ENCODE results near the gene ASCL5.

The ASCL5 gene

DNA sequence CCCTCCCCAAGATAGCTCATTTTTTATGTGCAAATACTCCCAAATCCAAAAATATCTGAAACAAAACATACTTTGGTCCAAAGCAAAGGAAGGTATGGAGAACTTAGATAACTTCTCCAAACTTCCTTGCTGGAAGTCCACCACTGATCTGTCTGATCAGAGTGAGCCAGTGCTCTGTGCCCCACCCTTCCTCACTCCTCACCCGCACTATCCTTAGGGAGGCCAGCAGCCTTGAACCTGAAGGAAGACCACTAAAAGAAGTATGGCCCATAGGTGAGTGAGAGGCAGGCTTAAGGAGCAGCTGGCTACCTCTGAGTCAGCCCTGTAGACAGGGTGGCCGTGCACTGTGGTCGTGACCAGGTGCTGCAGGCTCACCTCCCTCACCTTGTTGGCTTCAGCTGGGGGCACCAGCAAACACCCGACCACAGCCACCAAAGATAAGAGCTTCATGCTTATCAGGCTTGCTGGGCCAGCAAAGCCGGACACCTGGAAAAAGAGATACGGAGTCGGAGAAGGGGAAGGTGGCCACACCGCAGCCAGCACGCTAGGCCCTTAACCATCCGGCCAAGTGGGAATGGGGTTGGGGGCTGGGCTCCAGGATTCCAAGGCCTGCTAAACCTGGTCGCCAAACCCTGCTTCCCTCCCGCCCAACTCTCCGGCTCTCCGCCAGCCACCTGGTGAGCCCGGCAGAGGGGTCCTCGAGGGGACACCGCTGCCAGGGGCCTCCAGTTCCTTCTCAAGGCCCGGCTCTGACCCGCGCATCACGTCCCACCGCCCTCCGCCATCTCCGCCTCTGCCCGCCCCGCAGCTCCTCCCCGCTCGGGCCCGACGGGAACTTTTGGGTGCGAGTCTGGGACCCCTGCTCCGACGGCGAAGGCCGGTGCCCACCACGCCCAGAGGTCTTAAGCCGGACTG is 26.7 kb upstream of the ASCL5 start:
- no peak for DNase-seq

DNA sequence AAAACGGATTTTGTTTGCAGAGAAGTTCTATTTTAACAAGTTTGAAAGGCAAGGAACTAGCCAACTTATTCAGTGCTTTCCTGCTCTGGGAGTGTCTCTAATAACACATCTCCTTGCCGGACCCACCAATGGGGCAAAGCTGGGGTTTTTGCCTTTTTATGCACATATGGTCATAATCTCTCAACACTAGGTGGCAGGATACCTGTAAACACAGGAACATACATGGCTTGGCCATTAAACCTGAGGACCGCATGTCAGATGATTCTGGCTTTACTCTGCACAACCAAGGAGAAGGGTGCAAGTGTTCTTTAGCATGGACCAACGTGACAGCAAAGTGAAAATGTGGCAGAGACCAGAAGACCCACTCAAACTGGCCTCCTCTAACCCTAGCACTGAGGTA is 22.4 kb upstream of the ASCL5 start:
- DNase-seq = no peak

DNA sequence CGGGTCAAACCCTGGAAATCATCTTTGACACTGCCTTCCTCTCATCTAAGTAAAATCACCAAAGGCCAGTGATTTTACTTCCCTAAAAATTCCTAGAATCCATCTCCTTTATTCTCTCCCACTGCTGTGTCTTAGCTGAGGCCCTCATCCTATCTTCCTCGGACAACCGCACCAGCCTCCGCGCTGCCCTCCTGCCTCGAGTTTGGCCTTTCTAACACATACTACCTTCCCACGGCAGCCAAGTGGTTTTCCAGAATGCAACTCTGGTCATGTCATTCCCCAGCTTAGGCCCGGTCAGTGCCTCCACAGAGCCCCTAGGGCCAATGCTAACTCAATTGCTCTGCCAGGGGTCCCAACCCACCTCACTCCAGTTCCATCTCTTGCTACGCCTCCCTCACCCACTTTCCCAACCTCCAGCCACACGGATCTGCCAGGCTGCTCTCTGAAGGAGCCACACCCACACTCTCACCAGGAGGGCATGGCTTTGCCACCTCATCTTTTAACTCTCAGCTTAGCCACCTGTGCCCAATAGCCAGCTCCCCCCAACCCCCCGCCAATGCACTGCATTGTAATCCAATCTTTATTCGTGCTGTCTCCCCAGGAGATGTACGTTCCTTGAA is 20.5 kb upstream of the ASCL5 start:
- no peak for DNase-seq

DNA sequence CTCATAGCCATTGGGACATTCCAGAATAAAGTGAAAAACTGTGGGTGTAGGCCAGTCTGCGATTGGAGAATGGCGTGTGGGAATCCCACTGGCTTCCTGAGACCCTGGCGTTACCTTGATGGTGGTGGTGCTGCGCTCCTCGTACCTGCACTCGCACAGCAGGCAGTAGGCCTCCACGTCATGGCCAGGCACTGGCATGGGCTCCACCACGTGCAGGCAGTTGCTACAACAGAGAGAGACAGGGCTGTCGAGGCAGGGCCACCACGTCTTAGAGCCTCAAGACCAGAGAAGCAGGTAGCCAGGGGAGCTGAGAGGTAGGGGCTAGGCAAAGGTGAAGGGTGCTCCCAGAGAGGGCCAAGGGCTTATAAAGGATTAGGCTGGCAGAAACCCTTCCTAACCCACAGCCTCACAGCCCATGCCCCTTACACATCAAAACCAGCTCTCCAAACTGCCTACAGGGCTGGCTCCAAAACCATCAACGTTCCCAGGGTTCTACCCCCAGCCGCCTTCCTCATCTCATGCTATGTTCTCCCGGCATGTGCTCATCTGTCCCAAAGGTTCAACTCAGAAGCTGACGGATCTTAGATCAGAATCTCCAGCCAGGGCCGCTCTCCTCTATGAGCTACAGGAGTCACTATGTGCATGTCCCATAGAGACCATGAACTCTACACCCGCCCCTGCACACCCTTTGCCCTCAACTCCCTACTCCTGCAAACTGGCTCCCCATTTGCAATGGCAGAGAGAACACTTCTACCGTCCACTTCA is 19.8 kb upstream of the ASCL5 start:
- no peak for DNase-seq

DNA sequence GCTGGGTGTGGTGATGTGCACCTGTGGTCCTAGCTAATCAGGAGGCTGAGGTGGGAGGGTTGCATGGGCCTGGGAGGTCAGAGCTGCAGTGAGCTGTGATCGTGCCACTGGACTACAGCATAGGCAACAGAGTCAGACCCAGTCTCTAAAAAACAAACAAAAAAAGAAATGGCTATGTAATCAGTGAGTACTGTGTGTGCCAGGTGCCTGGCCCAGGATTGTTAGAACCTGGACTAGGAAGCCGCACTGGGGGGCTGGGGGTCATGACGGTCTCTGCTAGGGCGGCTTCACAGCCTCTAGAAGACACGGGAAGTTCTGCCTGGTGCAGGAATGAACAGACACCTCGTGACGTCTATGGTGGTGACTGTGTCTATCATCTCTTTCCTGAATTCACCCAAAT is 18.8 kb upstream of the ASCL5 start:
- no peak for DNase-seq

DNA sequence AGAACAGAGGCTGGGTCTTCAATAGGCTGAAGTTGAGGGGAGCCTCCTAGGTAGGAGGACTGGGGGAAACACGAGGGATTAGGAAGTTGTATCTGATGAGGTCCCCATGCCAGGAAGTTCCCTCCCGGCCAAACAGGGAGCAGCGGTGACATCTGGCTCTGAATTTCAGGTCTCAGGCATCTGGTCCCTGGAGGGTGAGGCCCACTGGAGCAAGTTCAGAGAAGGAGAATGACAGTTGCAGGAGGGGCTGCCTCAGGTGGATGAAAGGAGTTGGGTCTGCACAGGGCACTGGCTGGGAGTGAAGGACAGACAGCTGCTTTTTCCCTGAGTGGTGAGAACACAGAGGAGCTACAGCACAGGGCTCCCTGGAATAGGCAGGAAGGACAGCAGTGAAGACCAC is 18.1 kb upstream of the ASCL5 start:
- no peak for DNase-seq

DNA sequence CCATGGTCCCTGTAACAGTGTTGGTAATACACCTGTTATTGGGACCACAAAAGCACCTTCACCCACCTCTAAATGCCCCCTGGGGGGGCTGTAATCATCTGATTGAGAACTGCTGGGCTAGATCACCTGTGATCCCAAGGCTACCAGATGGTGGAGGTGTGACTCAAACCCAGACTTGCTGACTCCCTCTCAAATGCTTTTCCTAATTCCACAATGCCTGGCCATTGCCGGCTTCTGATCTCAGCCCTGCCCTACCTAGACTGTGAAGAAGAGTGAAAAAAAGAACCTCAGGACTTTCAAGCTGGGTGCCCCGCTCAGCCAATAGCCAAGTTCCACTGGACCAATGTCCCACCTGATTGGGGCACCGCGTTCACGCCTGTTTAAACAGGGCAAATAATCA is 17.7 kb upstream of the ASCL5 start:
- no peak for DNase-seq

DNA sequence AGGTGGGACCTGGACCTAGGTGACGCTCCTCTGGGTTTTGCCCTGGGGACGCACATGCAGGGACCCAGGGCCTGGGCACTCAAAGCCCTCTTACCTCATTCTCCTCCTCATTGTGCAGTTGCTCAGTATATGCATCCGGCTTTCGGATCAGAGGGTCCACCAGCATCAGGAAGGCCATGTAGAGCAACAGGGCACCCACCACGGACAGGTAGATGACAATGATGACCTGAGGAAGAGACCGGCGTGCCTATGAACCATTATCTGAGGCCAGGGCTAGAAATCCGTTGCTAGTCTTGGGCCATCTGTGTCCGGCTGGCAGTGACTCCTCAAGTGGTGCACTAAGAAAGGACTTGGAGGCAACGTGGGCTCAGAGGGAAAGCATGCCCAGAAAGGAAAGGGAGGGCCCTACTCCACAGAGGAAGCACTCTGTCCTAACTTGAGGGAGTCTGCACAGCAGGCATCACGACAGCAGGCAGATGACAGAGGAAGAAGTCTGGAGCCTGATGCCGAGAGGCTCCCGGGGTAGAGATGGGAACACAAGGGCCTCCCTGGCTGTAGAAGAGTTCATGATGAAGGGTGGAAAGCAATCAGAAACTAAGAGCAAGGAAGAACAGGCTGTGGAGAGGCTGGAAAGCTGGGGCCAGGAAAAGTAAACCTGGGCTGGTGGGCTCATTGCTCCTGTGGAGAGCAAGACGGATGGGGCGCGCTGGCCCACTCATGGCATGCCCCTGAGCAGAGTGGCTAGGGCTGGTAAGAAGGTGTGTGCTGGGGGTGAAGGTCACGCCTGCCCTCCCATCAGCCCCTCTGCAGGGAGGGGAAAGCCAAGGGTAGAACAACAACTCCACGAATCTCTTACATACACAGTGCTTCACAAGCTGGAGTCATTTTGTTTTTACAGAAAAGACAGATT is 17.0 kb upstream of the ASCL5 start:
- no peak for DNase-seq

DNA sequence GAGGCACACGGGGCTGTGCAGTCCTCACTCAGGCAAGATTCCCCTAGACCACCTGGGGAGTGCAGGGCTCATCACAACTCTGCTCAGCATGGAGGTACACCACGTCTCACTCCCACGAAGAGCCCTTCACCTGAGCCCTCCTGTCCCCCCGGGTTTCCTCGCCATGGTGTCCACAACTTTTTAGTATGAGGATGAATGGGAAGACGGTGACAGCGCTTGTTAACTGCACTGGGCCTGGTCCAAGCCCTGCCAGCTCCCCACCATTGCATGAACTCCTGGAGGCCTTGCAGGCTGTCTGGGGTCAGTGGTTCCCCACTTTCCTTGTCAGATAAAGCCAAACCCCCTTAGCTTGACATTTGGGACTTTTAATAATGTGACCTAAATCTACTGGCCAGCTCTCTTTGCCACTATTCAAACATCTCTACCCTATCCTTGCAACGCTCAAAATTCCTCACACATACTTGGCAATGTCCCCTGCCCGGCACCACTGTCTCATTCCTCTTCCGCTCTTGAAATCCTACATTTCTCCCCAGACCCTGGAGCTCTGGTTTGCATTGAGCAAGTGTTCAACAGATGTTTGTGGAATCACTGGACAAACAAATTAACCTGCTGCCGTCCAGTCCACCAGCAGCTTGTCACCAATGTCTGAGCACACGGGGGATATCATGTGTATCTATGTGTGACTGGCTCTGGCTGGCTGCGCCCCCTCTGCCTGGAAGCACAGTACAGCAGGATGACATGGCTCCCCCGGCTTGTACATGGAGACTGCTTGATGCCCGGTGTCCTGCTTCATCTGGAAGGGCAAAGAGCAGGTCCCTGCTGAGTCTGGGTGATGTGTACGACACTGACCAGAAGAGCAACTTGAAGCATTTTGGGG is 16.1 kb upstream of the ASCL5 start:
- DNase-seq = no peak

DNA sequence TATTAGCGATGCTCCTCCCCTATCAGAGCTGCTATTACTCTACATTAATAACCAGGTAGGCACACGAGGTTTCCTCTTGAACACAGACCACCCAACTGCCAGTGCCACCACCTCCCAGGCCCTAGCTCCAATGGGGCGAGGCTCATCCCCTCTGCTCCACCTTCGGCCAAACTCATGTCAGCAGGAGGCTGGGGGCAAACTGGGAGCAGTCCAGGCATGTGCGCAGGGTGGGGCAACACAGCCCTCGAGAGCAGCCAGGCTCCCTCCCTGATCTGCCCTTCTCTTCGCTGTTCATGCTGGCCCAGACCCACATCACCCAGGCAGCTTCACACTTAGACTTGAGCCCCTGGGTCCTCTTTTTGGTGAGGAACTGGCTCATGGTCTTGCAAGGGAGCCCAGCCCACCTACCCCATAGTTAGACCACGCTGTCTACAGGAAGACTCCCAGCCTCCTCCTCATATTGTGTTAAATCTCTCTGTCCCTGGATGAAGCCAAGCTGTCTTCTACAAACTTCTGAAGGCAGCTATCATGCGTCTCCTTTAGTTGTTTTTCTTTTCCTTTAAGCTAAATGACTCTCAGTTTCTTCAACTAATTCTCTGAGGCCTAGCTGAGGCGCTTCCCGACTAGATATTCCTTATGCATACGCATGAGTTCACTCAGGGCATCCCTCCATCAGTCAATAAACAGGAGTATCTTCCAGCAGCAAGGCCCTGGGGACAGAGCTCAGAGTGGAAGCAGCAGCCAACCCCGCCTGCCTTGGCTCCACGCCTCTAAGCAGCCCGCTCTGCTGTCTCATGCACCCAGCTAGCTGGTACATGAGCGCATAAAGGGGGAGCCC is 15.2 kb upstream of the ASCL5 start:
- no peak for DNase-seq

DNA sequence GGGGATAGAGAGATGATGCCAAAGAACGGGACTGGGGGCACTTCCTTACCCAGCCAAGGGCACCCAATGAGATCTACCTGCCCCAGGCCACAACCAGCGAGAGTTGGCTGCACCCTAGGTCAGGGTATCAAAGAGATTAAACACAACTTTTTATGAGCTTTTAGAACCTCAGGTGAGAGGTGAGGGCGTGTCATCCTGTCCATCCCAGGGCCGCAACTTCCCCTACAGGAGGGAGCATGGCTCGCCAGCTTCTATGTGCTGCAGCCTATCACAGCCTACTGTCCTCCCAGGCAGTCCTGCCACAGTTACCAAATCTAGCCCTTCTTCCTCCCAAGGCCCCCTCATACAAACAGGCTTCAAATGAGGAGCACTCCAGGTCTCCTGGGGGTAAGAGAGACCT is 14.4 kb upstream of the ASCL5 start:
- DNase-seq = no peak

DNA sequence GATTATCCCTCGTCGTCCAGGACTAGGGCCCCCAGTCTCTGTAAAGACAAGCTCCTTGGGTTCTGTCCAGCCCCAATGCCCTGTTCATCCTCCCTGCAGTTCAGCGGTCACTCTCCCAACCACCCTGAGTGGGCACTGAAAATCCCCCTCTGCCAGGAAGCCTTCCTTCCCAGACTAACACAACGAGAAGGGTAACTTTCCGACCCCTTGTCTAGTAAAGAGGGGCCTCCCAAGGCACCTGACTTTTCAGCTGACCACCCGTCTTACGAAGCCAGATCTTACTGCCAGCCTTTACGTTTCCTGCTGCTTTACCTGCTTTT is 13.9 kb upstream of the ASCL5 start:
- no peak for DNase-seq

DNA sequence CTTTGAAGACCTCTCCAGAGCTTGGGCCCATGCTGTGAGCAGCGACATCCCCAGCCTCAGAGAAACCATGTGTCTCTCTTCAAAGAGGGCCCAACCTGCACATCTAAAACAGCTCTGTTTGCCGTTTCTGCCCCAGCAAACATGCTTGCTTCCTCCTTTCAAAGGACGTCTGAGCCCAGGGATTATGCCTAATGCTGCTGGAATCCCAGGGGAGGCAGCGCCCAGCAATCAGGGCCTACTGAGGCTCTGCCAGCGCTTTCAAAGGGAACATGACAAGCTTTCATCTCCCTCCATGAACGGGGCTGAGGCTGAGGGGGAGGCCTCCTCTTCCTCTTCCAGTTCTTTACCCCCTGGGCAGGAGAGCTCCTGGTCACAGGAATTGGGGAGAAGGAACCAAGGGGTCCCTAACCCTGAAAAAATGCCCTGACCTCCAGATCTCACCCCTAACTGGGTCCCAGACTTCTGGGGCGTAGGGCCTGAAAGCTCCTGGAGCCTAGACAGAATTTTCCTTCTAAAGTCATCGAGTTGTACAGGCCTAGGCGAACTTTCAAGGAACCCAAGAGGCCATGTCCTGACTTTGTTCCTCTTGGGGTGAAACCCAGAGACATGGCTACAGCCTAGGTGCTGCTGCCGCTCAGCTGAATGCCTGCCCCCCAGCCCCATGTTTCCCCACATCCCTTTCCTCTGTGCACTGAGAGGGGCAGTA is 13.4 kb upstream of the ASCL5 start:
- DNase-seq = no peak

DNA sequence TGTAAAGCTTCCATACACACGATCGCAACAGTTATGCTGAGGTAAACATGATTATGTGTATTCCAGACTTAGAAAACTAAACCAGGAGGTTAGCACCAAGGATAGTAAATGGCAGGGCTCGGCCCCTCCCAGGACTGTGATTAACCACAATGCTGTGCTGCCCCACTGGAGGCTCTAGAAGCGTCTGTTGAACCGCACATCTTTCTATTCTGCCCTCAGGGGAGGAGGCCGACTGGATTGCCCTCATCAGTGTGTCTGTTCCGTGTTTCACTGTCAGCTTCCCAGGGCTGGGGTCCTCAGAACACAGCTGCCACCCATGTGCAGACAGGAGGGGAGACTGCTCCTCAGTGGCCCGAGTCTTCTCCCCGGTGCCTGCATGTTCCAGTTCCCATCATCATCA is 12.8 kb upstream of the ASCL5 start:
- DNase-seq = no peak

DNA sequence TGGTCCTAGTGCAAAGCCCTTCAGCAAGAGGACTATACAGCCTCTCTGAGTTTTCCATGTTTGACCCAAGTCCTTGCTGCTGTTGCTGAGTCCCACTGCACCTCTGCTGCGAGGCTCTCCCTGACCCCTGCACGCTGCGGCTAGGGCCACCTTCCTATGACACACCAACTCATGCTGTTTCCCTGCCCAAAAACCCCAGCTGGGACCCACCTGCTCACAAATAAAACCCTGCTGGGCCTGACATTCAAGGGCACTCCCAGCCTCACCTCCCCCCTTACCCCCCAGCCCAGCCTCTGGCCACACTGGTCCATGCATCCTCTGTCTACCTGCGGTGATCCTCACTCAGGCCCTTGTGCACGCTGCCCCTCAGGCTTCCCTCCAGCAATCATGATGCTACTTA is 12.3 kb upstream of the ASCL5 start:
- DNase-seq = no peak

DNA sequence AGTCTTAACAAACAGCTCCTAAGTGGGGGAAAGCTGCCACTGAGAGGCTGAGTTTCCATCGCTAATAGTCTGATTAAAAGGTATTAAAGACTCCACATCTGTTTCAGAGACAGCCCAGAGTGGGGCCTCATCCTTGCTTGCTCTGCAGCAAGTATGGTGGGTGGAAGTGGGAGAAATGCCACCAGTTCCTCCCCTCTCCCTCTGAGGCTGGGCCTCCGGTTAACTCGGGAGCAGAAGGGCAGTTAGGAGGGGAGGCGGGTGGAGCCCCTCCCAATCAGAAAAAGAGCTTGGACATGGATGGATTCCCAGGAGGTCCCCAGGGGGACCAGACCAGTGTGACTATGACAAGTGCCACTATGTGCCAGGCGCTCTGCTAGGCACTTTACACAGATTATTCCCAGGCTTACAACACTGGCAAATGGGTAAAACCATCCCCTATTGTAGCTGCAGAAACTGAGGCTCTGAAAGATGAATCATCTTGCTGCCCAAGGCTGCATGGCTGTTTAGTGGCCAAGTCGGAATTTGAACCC is 11.4 kb upstream of the ASCL5 start:
- no peak for DNase-seq

DNA sequence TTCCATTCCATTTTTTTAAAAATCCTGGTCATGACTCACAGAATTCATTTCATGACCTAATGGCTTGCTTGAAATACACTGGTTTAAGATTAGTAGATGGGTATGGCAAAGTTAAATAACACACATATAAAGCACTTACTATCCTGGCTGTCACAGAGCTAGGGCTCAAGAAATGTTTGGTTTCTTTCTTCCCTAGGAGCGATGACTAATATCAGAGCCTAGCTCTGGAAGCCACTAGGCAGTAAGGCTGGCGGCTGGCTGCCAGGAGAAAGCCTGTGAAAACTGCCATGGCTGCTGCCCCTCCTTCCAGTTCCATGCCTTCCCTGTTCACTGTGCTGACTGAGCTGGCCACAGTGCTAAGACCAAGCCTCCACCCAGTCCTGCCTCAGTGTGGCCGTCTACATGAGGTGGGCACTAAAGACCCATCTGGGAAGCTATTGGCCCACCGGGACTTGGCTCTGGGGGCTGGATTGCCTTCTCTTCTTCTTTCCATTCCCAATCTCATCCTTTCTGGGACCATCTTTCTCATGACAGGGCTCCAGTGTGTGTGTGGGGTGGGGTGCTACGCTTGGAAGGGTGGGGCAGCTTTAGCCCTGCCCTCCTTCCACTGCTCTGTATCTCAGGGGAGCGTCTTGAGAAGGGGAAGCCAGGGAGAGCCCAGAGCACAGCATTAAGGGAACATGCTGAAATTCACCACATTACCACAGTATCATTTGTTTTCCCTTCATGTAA is 10.8 kb upstream of the ASCL5 start:
- DNase-seq = no peak

DNA sequence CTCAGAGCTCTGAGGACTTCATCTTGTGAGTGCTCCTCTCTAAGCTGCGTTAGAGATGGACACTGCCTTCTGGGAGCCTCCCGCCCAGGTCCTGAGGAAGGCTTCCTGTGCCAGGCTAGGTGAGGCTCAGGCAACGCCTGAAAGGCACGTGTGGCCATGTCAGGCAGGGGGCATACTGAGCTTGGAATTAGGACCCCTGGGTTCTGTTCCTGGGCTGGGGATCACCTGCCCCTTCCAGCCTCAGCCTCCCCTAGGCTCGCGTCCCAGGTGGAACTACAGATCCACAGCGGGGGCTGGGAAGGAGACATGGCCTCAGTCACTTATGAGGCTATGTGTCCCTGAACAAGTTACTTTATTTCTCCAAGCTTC is 10.0 kb upstream of the ASCL5 start:
- no peak for DNase-seq

DNA sequence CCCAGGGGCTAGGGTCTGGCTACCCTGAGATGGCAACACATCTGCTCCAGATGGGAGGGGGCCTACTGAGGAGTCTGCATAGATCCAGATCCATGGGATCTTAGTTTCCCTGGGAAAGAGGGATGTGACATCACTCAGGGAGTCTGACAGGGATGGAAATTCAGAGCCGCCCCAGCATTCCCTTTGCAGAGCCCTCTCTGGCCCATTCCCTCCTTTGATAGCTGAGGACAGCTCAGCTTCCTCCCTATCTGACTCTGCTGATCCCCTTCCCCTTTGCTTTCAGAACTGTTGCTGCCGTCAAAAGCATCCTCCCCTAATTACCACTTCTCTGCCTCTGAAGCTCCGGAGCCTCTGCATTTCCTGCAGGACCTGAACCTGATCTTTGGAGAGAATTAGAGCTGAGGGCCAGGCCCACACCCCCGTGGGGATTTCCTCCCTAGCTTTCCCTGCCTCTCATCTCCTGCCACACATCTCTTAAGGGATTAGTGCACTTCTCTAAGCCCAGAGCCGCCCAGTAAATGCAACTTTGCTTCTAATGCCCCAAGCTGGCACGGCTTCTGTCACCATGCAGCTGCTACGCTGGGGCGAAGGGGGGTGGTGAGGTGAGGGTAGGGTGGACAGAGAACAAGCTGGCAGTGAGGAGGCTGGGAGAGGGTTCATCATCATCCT is 9.5 kb upstream of the ASCL5 start:
- DNase-seq = no peak
